ENCODE data around the gene ACSM2B.

DNA sequence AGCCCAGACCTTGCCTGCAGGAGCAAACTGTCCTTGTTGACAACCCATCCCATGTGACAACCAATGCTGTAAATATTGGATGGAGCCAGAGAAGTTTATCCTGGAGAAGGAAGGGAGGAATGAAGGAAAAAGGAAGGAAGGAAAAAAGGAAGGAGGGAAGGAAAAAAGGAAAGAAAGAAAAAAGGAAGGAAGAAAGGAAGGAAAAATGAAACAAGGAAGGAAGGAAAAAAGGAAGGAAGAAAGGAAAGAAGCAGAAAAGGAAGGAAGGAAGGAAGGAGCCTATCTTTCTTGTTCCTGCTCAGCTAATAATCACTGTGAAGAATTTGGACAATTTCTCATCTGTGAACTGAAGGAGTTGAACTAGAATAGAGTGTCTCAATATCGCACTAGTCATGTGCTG, 56.1 kb downstream of the ACSM2B start:
- TF ChIP-seq CTCF (IDR thresholded peaks at IDR 0.05; ENCODE audit: low read depth, low read length), result no peak
- TF ChIP-seq EZH2phosphoT487 (IDR thresholded peaks at IDR 0.05; ENCODE audit: low read depth), result no peak
